ENCODE results near the gene POU2F1.
"Not testable (repeated sequence)": the region's sequence is repeated elsewhere in the genome, so short reads cannot be mapped to it uniquely, and the experiment has no call there.

The POU2F1 gene

DNA sequence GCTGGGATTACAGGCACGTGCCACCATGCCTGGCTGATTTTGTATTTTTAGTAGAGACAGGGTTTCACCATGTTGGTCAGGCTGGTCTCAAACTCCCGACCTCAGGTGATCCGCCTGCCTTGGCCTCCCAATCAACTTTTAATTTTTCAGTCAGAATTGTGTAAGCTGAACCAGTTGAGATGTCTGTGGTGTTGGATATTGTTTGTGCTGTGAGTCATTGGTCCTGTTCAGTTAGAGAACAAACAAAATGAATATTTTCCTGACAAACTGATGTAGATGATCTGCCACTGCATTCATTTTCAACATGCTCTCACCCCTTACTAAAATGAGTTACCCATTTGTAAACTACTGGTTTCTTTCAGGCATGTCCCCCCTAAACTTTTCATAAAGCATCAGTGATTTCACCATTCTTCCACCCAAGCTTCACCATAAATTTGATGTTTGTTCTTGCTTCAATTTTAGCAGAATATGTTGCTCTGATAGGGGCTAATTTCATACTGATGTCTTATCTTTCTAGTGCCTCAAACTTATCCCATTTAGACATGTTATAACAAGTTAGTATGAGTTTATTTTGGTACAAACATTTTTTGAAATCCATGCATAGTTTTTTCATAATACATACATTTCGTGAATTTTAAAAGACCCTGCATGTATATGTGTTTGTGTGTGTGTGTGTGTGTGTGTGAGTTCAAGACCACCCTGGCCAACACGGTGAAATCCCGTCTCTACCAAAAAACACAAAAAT is 15.2 kb upstream of the POU2F1 start:
- not testable (repeated sequence) for FAIRE-seq

DNA sequence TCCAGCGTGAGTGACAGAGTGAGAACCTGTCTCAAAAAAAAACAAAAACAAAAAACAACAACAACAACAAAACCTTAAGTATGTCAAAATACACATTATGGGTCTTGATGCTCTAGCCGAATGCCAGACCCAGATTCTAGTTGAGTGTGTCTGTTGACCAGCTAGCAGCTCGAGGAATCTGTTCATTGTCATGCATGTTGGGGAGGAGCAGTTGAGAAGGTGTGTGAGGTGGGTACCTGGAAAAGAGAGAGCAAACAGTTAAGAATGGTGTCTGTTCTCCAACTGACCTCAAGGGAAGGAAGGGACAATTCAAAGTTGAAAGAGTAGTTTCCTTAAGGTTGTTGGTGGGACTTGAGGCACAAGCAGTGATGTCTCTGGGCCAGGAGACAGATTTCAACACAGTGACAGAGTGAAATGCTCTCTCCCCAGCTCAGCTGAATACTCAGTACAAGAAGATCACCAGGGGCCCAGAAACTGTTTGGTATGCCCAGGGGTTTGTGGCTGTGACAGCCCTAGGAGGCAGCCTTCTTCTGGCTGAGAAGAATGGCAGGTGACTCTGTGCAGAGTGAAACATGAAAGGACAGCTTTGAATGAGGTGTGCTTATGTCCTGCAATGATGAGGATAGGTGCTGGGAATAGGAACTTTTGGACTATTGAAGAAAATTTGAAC is 14.4 kb upstream of the POU2F1 start:
- FAIRE-seq, result no peak

DNA sequence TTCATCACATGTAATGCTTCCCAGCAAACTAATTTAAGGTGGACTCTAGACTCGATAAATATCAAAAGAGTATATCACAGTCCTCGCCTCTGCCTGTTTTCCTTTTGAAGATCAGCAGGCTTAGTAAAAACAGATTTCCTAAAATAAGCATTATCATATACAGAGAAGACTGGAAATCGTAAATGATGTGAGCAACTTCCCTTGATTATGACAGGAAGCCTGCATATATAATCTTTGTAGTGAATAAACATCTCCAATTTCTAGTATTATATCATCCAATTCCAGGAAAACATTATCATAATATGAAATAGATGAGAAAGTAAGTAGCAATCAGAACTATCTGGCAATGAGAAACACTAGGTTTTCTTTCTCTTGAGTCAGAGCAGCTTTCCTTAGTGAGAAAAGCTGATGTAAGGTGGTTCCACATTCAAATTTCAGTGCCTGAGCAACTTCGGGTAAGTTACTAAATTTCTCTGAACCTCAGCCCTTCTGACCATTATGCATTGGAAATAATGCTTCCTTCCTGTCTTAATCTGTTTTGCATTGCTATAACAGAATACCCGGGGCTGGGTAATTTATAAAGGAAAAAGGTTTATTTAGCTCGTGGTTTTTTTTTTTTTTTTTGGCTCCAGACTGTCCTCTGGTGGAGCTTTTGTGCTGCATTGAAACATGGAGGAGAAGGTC is 12.6 kb upstream of the POU2F1 start:
- no peak for FAIRE-seq

DNA sequence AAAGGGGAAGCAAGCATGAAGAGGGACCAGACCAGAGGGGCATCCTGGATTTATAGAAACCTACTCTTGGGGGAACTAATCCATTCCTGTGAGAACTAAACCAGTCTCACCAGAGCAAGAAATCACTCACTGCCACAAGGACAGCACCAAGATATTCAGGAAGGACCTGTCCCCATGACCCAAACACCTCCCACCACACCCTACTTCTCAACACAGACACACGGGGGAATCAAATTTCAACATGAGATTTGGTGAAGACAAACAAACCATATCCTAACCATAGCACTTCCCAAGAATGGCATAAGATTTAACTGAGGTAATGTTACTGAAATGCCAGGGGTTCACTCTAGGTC is 12.1 kb upstream of the POU2F1 start:
- FAIRE-seq, result no peak

DNA sequence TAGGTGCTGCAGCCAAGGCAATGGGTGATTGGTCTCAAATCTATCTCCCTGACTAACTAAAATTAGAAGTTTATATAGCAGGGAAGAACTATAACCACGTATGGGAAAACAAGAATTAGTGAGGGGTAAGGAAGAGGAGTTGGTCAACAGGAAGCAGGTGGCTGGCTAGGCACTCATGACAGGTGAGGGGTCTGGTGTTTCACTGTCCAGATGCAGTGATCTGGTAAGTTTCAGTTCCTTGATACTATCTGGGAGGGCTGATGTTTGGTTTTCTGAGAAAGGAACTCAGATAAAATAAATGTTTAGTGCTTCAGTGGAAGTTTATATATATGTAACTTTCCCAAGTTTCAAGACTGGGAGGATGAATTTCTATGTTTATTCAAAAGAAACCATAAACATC is 11.6 kb upstream of the POU2F1 start:
- no peak for FAIRE-seq

DNA sequence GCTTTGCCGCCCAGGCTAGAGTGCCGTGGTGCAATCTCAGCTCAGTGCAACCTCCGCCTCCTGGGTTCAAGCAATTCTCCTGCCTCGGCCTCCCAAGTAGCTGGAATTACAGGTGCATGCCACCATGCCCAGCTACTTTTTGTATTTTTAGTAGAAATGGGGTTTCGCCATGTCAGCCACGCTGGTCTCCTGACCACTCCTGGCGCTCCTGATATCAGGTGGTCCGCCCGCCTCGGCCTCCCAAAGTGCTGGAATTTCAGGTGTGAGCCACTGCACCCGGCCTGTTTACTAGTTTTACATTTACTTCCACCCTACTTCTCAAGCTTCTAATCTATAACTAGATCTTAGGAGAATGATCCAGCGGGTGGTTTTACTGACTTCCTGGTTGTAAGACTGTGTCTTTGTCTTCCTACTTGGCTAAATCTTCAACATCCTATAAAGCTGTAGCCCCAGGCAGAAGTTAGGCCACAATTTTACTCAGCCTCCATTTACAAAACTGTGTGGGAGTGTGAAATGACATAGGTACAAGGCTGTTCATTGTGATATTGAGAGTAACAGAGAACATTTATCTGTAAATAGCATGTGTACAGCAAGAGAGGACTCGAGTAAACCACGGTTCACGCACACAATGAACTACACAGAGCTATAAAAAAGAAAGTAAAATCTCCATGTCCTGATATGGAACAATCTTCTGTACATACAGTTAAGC is 9.6 kb upstream of the POU2F1 start:
- no peak for FAIRE-seq

DNA sequence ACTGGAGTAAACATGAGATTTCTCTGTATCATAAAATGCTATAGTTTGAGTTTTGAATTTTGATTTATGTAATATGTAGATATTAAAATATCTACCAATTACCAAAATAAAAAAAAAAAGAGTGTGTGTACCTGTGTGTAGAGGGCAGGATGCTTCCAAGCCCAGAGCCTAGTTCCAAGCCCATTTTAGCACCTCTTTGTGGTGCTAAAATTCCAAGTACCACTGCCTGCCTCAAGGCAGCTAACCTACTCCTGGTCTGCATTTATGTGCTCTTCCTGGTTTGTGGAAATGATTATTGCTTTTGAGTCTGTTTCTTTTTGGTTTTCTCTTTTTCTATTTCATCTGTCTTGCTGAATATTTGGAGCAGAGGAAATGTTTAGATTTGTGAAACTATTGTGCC is 8.7 kb upstream of the POU2F1 start:
- FAIRE-seq, result no peak

DNA sequence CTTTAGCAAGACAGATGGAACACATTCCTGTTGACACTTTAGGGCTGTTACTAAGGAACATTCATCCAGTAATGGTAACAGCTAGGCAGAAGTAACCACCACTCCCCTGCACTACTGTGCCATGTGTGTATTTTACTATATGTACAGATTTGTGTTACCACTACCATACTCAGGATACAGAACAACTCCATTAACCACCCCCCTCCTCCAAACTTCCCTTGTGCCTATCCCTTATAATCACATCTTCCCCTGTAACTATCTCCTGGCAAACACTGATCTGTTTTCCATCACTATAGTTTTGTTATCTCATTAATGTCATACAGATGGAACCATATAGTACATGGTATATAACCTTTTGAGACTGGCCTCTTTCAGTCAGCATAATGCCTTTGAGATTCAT is 3.9 kb upstream of the POU2F1 start:
- no peak for FAIRE-seq

DNA sequence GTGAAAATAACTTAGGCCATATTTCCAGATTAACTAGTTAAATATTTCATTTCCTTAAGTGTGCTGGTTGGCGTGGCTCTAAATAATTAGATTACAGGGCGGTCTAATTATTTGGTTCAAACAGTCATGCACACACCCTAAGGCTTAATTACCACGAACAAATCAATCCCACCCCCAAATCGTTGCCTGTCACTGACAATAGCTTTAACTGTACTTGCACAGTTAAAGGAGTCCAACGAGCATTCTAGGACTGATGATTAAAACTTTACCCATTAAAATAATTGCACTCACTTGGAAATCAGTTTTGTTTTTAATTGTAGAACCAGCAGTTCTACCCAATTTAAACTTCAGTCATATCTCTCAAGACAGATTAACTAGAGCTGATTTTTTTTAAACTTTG is 1.5 kb upstream of the POU2F1 start:
- FAIRE-seq, result no peak

DNA sequence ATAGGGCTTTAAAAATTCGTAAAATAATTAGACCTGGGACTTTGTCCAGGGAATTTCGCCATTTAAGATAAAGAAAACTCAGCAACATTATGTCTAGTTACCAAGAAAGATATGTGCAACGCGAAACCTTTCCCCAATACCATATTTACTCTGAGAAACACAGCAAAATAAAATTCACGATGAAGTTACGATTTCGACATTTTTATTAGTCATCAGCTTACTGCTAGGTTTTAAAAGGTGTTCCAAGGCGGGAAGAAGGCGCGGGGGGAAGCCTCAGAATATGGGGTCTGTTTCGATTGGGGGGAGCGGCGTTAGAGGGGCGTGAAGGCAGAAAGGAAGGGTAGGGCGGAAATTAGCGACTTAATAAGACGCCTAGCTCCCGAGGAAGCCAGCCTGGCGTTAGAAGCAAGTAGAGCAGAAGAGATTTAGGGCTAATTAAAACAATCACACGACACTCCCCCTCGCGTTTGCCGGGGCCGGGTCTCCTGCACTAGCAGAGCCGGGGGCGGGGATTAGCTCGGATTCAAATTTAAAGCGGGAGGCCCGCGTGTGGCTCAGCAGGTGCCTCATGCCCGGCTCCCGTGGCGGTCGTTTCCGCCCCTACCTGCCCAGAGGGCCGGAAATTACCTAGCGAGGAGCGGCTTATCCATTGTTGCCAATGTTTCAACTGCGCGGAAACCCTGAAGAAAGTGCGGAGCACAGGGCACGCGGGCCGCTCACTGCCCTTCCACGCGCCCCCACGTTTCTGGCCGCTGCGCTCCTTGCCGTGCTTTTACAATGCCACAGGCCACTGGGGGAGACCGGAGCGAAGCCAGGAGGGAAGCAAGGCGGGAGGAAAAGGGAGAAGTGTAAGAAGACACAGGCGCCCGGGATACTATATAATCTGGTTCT is 795 bp upstream of the POU2F1 start:
- FAIRE-seq, result peak; percentile 47

DNA sequence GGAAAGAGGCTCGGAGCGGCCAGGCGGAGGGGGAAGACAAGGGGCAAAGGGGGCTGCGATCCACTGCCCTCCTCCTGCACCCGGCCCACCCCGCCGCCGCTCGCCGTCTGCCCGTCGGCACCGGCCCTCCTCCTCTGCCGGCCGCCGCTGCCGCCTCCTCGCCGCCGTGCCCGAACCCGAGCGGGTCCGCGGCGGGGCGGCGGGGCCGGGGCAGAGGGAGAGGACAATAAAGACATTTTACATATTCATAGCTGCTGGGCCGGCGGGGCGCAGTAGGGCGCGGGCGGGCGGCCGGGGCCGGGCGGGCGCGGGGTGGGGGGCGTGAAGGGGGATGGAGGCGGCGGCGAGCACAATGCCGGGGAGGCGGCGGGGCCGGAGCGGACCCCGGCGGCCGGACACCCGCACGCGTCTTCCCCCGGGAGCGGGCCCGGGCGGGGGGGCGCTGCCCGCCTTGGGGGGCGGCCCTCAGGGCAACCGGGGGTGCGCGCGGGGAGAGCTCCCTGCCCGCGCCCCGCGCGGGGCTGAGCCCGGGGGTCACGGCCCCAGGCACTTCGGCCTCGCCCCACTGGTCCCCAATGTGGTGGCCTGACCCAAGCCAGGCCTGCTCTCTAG is 546 bp downstream of the POU2F1 start:
- no peak for FAIRE-seq

DNA sequence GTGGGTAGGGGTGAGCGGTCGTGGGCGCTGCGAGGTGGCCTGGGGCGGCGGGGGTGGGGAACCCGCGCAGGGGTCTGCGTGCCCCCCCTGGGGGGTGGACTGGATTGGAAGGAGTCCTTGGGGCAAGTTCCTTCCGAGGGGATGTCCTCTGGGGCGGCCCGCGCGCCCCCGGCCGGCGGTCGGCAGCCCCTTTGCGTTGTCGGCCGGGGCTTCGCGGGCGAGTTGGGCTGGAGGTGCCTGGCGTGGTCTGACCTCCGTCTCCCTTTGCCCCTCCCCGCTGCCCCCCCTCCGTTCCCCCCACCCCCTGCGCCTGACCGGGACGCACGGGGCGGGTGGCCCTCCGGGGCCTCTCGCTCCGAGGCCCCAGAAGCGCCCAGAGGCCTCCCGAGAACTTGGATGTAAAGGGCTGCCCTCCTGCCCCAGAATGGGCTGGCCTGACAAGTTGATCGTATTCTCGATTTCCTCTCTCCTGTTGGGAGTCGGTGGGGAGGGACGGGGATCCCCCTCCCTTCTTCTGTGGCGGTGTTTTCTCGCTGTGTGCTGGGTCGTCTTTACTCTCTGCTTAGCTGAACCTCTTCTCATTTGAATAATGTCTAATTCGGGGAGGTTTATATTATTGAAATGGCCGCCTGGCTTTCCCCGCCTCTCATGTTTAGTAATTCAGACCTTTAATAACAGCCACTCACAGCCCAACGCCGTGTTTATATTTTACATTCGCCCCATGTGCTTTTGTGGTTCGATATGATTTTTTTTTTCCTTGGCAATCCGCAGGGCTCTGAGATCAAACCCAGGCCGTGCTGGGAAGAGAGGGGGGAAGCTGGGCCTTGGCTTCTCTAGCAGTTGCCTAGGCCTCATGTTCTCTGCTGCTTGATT is 1.3 kb downstream of the POU2F1 start:
- FAIRE-seq, result peak; percentile 73

DNA sequence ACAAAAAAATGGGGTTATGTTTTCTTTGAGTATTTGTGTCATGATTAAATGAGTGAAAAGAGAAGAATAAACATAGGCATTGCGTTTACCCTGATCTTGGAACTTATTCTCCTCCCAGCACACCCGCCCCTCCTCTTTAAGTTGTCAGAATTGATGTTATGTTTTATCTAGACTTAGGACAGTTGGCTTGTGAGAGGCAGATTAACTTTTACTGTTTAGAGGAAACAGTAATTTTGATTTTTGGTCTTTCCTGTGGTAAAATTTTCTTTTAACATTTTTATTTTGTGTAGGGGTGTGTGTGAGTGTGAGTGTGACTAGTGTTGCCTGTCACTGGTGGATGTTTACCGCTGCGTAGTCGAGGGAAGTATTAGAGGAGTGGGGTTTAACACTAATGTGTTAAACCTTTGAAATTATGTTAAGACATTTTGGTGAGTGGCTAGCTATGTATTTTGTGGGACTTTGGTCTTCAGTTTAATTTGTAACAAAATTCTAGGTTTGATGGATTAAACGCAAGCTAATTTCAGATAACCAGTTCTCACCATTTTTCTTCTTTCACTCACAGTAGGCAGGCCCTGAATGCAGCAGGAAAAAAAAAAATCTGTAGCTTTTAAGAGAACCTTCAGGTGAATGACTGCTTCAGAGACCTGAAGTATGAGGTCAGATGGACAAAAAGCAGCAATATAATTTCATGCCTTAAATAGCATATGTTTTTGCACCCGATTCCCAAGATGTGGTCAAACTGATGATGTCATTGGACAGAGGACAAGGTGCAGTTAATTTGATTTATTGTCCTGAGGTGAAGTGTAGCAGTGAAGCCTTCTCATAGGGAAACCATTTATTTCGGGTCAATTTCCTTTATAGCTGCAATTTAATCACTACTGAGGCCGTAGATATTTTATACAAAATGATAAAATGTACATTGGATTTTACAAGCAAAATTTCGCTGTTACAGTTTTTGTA is 2.7 kb downstream of the POU2F1 start:
- FAIRE-seq, result no peak

DNA sequence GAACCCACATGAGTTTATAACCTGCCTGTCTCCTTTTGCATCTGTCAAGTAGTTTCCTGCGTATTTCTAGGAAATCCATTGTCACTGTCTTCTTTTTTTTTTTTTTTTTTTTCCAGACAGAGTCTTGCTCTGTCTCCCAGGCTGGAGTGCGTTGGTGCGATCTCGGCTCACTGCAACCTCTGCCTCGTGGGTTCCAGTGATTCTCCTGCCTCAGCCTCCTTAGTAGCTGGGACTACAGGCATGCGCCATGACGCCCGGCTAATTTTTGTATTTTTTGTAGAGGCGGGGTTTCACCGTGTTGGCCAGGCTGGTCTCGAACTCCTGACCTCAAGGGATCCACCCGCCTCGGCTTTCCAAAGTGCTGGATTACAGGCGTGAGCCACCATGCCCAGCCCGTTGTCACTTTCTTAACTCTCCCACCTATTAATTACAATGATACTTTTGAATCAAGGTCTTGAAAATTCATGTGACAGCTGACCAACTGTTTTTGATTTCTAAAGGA is 4.1 kb downstream of the POU2F1 start:
- not testable (repeated sequence) for FAIRE-seq

DNA sequence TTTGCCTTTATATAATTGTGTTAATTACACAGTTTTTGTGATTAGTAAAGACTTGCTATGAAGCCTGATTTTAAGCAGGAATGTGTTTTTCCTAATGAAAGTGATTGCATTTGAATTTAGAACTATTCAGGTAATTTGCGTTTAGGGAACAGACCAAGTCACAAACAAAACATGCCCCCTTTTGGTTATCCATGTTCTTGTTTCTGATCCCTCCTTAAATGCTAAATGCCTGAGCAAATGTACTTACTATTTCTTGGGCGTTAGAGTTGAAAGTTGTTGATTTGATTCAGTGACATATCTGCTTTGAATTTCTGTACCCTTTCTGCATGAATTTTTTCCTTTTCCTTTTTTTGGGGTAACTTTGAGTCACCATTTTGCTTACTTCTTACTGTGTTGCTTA is 5.2 kb downstream of the POU2F1 start:
- no peak for FAIRE-seq

DNA sequence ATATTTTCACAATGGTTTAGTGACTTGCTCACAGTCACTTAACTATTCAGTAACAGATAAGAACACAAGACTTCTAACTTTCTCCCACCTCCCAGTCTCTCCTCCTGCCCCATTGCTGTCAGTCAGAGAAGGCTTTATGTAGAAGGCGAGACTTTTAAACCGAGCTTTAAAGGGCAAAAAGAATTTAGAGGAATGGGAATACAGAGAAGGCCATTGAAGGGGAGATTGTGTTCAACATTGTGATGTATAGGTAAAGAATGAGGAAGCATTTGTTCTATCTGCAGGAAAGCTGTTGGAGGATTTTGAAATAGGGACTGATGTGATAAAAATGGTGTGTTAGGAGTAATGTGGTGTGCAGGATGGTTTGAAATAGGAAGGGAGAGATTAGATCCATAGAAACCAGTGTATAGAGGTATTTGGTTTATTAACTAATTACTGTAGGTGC is 7.3 kb downstream of the POU2F1 start:
- FAIRE-seq, result no peak

DNA sequence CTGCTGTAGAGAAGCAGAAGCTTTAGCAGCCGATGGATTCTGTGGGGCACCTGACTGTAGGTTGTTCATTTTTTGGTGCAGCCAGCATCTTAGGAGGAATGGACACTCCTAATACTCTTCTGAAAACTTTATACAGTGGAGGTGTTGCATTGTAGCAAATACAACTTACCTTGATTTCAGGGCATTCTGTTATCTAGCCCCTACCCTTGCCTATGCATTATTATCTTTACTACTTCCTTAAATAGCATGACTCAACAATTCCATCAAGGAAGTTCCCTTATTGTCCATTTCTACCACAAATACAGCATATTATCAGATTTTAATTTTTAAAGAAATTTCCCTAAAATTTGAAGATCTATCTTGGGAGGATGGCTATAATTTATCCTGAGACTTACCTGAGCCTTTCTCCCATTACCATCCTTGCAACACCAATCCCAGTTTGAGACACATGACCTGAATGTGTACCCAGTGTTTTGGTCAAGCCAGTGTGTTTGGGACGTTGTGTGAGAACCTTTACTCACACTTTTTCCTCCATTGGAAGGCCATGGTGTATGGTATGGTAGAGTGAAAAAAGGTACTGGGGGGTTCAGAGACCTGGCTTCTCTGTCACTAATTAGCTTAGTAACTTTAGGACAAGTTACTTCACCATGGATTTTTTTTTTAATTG is 9.2 kb downstream of the POU2F1 start:
- FAIRE-seq, result no peak

DNA sequence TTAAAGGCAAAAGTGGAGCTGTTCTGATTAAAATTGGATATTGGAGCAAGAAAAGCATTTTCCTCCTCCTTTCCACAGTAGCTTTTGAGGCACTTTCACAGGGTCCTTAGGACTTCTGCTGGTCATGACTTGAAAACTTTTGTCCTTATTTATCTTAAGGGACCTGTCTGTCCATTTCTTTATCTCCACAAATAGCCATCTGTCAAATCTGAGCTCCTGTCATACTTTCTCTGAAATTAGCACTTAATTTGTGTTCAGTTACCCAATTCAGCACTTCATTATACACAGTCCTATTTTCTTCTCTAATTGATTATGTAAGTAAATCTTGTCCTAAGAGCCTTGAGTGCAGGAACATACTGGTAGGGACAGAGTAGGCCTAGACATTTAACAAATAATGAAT is 9.8 kb downstream of the POU2F1 start:
- FAIRE-seq, result no peak

Data from colon (tissue), 2 donors.